ENCODE results near the gene SCAP.

DNA sequence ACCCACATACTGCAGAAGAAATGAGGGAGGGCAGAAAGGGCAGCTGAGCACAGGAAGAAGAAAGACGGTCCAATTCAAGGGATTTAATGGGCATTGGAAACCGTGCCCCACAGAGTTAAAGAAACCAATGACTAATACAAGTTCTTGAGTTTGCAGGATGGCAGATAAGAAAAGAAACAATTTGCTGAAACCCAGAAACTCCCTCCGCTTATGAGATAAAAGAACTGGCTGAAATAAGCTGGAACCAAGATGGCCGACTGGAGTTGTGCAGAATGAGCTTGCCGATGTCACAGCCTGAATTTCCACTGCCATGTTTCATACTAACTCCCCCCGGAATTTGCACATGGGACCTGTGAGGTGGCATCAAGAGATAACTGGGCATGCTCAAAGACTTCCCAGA lies 47.1 kb downstream of the SCAP start:
- TF ChIP-seq, protein P1, sequence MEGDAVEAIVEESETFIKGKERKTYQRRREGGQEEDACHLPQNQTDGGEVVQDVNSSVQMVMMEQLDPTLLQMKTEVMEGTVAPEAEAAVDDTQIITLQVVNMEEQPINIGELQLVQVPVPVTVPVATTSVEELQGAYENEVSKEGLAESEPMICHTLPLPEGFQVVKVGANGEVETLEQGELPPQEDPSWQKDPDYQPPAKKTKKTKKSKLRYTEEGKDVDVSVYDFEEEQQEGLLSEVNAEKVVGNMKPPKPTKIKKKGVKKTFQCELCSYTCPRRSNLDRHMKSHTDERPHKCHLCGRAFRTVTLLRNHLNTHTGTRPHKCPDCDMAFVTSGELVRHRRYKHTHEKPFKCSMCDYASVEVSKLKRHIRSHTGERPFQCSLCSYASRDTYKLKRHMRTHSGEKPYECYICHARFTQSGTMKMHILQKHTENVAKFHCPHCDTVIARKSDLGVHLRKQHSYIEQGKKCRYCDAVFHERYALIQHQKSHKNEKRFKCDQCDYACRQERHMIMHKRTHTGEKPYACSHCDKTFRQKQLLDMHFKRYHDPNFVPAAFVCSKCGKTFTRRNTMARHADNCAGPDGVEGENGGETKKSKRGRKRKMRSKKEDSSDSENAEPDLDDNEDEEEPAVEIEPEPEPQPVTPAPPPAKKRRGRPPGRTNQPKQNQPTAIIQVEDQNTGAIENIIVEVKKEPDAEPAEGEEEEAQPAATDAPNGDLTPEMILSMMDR (IDR thresholded peaks at IDR 0.05; ENCODE audit: borderline replicate concordance, extremely low read depth, low read length, poor library complexity, severe bottlenecking): no peak
- no peak for TF ChIP-seq EZH2 (IDR thresholded peaks at IDR 0.05; ENCODE audit: borderline replicate concordance, low read depth, low read length, severe bottlenecking)

Data from DND-41 (cell line).